ENCODE data around the gene ABHD1.

- TF ChIP-seq PATZ1 (CRISPR knock-in tag; IDR thresholded peaks at IDR 0.05; ENCODE audit: borderline replicate concordance) = no peak
- TF ChIP-seq CREB5 (CRISPR knock-in tag; IDR thresholded peaks at IDR 0.05; ENCODE audit: low read depth) = no peak
- TF ChIP-seq ZNF70 (CRISPR knock-in tag; IDR thresholded peaks at IDR 0.05) = no peak
- no peak for TF ChIP-seq ZFP3 (CRISPR knock-in tag; IDR thresholded peaks at IDR 0.05)
Observed at GRCh38 chr2:27179344-27180000, 55.9 kb downstream of the ABHD1 start.
